LNCAP (cell line): ENCODE measurements around the gene GFI1B.

ENCODE experiments used
- TF ChIP-seq, protein P1 (sequence below): fragments of 450-650 bp; IDR thresholded peaks from 2 replicates; pipeline ENCODE4 v1.5.1; 2017; ENCODE audit warnings: mild to moderate bottlenecking

The GFI1B gene

DNA sequence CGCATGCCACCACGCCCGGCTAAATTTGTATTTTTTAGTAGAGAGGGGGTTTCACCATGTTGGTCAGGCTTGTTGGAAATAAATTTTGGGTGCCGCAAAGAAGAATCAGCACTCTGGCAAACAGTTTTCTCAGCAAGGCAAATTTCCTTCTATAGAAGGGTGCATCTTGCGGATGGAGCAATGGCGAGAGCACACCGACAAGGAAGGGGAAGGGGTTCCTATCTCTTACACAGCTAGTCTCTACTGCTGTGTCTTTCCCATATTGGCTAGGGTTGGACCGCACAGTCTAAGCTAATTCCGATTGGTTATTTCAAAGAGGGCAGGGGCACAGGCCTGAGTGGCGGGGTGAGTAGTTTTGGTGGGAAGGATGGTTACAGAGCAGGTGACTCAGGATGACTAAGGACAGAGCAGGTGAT, 53.0 kb downstream of the GFI1B start:
- TF ChIP-seq, protein P1, sequence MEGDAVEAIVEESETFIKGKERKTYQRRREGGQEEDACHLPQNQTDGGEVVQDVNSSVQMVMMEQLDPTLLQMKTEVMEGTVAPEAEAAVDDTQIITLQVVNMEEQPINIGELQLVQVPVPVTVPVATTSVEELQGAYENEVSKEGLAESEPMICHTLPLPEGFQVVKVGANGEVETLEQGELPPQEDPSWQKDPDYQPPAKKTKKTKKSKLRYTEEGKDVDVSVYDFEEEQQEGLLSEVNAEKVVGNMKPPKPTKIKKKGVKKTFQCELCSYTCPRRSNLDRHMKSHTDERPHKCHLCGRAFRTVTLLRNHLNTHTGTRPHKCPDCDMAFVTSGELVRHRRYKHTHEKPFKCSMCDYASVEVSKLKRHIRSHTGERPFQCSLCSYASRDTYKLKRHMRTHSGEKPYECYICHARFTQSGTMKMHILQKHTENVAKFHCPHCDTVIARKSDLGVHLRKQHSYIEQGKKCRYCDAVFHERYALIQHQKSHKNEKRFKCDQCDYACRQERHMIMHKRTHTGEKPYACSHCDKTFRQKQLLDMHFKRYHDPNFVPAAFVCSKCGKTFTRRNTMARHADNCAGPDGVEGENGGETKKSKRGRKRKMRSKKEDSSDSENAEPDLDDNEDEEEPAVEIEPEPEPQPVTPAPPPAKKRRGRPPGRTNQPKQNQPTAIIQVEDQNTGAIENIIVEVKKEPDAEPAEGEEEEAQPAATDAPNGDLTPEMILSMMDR, result no peak

DNA sequence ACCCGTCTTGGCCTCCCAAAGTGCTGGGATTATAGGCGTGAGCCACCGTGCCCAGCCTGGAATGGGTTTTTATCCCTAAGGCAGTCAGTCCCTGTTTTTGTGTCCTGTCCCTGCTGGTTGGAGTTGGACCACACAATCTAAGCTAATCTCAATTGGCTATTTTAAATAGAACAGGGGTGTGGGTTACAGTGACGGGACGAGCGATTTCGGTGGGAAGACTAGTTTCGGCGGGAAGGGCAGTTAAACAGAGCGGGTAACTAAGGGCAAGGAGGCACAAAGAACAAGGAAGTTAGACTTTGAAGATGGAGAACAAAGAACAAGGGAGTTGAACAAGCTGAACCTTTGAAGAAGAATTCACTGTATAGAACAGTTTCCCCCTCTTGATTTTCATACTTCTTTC, 53.7 kb downstream of the GFI1B start:
- TF ChIP-seq, protein P1, result no peak

DNA sequence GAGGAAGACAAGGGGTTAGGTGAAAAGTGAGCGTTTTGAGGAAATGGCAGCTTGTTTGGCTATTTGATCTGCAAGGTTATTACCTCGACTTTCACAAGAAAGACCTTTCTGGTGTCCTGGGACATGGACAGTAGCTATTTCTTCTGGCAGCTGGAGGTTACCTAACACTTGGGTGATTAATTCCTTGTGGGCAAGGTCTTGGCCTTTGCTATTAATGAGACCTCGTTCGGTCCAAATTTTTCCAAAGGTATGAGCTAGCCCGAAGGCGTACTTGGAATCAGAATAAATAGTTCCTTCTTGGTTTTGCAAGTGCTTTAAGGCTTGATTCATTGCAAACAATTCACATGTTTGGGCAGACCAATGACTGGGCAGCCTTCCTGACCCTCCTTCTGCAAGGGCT, 57.2 kb downstream of the GFI1B start:
- TF ChIP-seq, protein P1, result no peak

DNA sequence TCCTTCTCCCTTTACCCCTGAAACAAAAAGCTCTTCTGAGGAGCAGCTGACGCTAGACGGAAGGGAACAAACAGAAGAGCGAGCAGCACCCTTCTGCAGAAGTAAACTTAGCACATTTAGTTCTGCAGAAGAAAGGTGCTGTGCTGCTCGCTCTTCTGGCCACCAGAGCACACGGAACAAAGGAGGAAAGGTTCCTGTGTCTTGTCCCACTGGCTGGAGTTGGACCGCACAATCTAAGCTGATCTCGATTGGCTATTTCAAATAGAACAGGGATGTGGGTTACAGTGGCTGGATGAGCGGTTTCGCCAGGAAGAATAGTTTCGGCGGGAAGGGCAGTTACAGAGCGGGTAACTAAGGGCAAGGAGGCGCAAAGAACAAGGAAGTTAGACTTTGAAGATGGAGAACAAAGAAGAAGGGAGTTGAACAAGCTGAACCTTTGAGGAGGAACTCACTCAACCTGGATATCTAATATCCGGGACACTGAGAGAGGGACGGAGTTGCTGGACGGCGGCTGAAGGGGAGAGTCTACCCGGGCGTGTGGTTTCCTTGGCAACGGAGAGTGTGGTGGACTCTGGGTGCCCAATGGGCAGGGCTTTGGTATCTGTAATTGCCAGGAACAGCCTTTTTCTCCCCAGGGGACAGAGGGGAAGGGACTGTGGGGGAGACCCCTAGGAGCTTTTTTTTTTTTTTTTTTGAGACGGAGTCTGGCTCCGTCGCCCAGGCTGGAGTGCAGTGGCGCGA, 59.5 kb downstream of the GFI1B start:
- TF ChIP-seq, protein P1, result no peak

DNA sequence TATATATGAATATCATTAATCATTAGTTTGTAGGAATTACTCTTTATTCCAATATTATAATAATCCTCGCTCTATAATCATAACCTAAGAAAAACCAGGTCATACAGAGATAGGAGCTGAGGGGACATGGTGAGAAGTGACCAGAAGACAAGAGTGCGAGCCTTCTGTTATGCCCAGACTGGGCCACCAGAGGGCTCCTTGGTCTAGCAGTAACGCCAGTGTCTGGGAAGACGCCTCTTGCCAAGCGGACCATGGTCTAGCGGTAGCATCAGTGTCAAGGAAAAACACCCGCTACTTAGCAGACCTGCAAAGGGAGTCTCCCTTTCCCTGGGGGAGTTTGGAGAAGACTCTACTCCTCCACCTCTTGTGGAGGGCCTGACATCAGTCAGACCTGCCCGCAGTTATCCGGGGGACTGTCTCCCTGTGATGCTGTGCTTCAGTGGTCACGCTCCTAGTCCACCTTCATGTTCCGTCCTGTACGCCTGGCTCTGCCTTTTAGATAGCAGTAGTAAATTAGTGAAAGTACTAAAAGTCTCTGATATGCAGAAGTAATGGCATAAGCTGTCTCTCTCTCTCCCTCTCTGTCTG, 62.5 kb downstream of the GFI1B start:
- TF ChIP-seq, protein P1, result peak; percentile 57
